Liver (tissue), 9 donors: ENCODE measurements around the gene PLEKHB2. TPM values are rescaled to one million over a fixed set of nuclear protein-coding genes. Genes with fewer than 3 reads are reported as not detected.

ENCODE experiments used
- DNase-seq: peaks from one replicate; pipeline ENCODE4 v3.0.0-alpha.2; 2017; ENCODE audit warnings: low spot score
- H3K27ac ChIP-seq, 2 donors: one replicate each; pipeline ENCODE4 v1.7.0; 2013; ENCODE audit warnings: inconsistent platforms in 2 of 2, low read length in 2 of 2, control low read depth in 1 of 2, low read depth in 1 of 2, mild to moderate bottlenecking in 1 of 2
- H3K27me3 ChIP-seq, 4 donors: one replicate each; pipeline versions ENCODE4 v1.6.1 to v1.7.0; 2013; ENCODE audit warnings: low read length in 3 of 4, inconsistent platforms in 1 of 4, mild to moderate bottlenecking in 1 of 4, moderate library complexity in 1 of 4; ENCODE audit not compliant: control insufficient read depth in 4 of 4, insufficient read depth in 4 of 4
- H3K36me3 ChIP-seq, 4 donors: one replicate each; pipeline versions ENCODE4 v1.6.1 to v1.7.0; 2013; ENCODE audit warnings: low read length in 3 of 4, mild to moderate bottlenecking in 3 of 4, low read depth in 1 of 4, moderate library complexity in 1 of 4; ENCODE audit not compliant: control insufficient read depth in 4 of 4, insufficient read depth in 3 of 4
- H3K4me1 ChIP-seq, 4 donors: one replicate each; pipeline versions ENCODE4 v1.6.1 to v1.7.0; 2013; ENCODE audit warnings: low read length in 3 of 4, mild to moderate bottlenecking in 3 of 4, moderate library complexity in 1 of 4; ENCODE audit not compliant: control insufficient read depth in 4 of 4, insufficient read depth in 4 of 4
- H3K4me3 ChIP-seq, 3 donors: one replicate each; pipeline versions ENCODE4 v1.6.1 to v1.7.0; 2013; ENCODE audit warnings: low read length in 3 of 3, control low read depth in 1 of 3, low read depth in 1 of 3, mild to moderate bottlenecking in 1 of 3
- H3K9ac ChIP-seq, 2 donors: one replicate each; pipeline ENCODE4 v1.7.0; 2013; ENCODE audit warnings: low read length in 2 of 2, mild to moderate bottlenecking in 2 of 2, moderate library complexity in 2 of 2, control low read depth in 1 of 2, low read depth in 1 of 2
- H3K9me3 ChIP-seq, 4 donors: one replicate each; pipeline versions ENCODE4 v1.6.1 to v1.7.0; 2013; ENCODE audit warnings: low read length in 3 of 4; ENCODE audit not compliant: control insufficient read depth in 4 of 4
- ATF3 ChIP-seq: IDR thresholded peaks from 2 replicates; pipeline ENCODE4 v1.6.1; 2016; ENCODE audit warnings: antibody characterized with exemption
- CTCF ChIP-seq: fragments of 150-350 bp; IDR thresholded peaks from 2 replicates; pipeline ENCODE4 v1.5.1; 2017; ENCODE audit warnings: improper control_type of control experiment, low read depth, low read length; ENCODE audit not compliant: missing input control
- EGR1 ChIP-seq, 2 donors: IDR thresholded peaks; 2 replicates each; pipeline ENCODE4 v1.6.1; 2016 to 2018; ENCODE audit warnings: antibody characterized with exemption in 2 of 2, low read depth in 2 of 2
- FOXA1 ChIP-seq: IDR thresholded peaks from 2 replicates; pipeline ENCODE4 v1.6.1; 2016; ENCODE audit warnings: antibody characterized with exemption
- FOXA2 ChIP-seq: IDR thresholded peaks from 2 replicates; pipeline ENCODE4 v1.6.1; 2016; ENCODE audit warnings: antibody characterized with exemption
- HNF4A ChIP-seq, 2 donors: conservative IDR thresholded peaks; 2 replicates each; pipeline ENCODE4 v1.6.1; 2016; ENCODE audit warnings: antibody characterized with exemption in 2 of 2, mild to moderate bottlenecking in 2 of 2
- HNF4G ChIP-seq: IDR thresholded peaks from 2 replicates; pipeline ENCODE4 v1.6.1; 2016; ENCODE audit warnings: antibody characterized with exemption
- JUND ChIP-seq, 2 donors: IDR thresholded peaks; 2 replicates each; pipeline ENCODE4 v1.6.1; 2016; ENCODE audit warnings: antibody characterized with exemption in 2 of 2
- NR2F2 ChIP-seq: IDR thresholded peaks from 2 replicates; pipeline ENCODE4 v1.6.1; 2016; ENCODE audit warnings: antibody characterized with exemption
- RAD21 ChIP-seq, 2 donors: IDR thresholded peaks; 2 replicates each; pipeline ENCODE4 v1.6.1; 2016; ENCODE audit warnings: antibody characterized with exemption in 2 of 2, mild to moderate bottlenecking in 2 of 2
- RXRA ChIP-seq, 2 donors: IDR thresholded peaks; 2 replicates each; pipeline ENCODE4 v1.6.1; 2017 to 2018; ENCODE audit warnings: antibody characterized with exemption in 2 of 2, mild to moderate bottlenecking in 1 of 2
- SP1 ChIP-seq: IDR thresholded peaks from 2 replicates; pipeline ENCODE4 v1.6.1; 2018; ENCODE audit warnings: antibody characterized with exemption, mild to moderate bottlenecking
- TAF1 ChIP-seq: conservative IDR thresholded peaks from 2 replicates; pipeline ENCODE4 v1.6.1; 2016; ENCODE audit warnings: antibody characterized with exemption, mild to moderate bottlenecking
- WGBS: extraction: QIAGEN DNeasy Blood & Tissue Kit; methylation state at CpG from one replicate; pipeline ENCODE4 v1.1.7; 2013; 5-methylcytosine and 5-hydroxymethylcytosine counted together
- polyA plus RNA-seq, 2 donors: library from polyadenylated mRNA; stranded (reverse) in 1 of 2; unstranded in 1 of 2; fragments of 200-250 nt in 1 of 2; fragments of >200 nt in 1 of 2; fragmentation: Nextera tagmentation in 1 of 2; extraction: Ambion mirVana in 1 of 2; gene quantifications; one replicate each; pipeline versions ENCODE4 v1.2.1 to v1.2.3, GENCODE V29; 2013 to 2015
- total RNA-seq, 2 donors: library from RNA; depleted of rRNA; stranded (reverse); fragments of >200 nt; gene quantifications; one replicate each; pipeline ENCODE4 v1.2.3, GENCODE V29; 2014
- donor health status: healthy.
- donor health status: healthy.
- donor health status: healthy.
- donor health status: healthy.
- donor health status: healthy.

PLEKHB2 gene
- total and polyA plus RNA-seq, 4 donors = 8.6 to 34.9 (median 18.8) TPM

- TF ChIP-seq CTCF (no peak), JUND (IDR thresholded peaks at IDR 0.05) (no peak), EGR1 (IDR thresholded peaks at IDR 0.05; ENCODE audit: low read depth in 2 of 2) (no peak), ATF3 (no peak), TAF1 (no peak), NR2F2 (no peak), SP1 (no peak), HNF4G (no peak), FOXA2 (no peak)
Measured at GRCh38 chr2:131058920-131059319, 46.2 kb upstream of the PLEKHB2 start (continued).

GRCh38 chr2:131063501-131064283, 41.4 kb upstream of the PLEKHB2 start:
- peaks cover 3 to 14% (median 5%) of the 10 kb centered on the region in 4 donors for H3K36me3 ChIP-seq
- H3K4me1 ChIP-seq = peaks cover 0 to 7% (median 2%) of the 10 kb centered on the region in 4 donors
- no peaks in the 10 kb centered on the region for H3K27me3 ChIP-seq
- H3K4me3 ChIP-seq = no peak overlapping the region
- no peak overlapping the region for H3K9ac ChIP-seq
- DNase-seq = no peak
- 89% methylated on average over 11 of the region's 11 CpGs for WGBS
- no peak overlapping the region for H3K27ac ChIP-seq
- TF ChIP-seq HNF4A (conservative IDR thresholded peaks at IDR 0.05) = no peak
- TF ChIP-seq RXRA (IDR thresholded peaks at IDR 0.05) = no peak
- H3K9me3 ChIP-seq = no peaks in the 10 kb centered on the region

- WGBS = 79% methylated on average over 14 of the region's 14 CpGs
- no peak for TF ChIP-seq SP1
- TF ChIP-seq TAF1 = no peak
- TF ChIP-seq HNF4G = no peak
- TF ChIP-seq NR2F2 = no peak
- no peak for TF ChIP-seq RAD21 (IDR thresholded peaks at IDR 0.05)
- no peak for TF ChIP-seq FOXA1
- no peak for TF ChIP-seq CTCF
- no peak for DNase-seq
- Histone ChIP-seq H3K9ac (no peak overlapping the region), H3K9me3 (no peaks in the 10 kb centered on the region), H3K27ac (no peak overlapping the region), H3K4me3 (no peak overlapping the region), H3K36me3 (peaks cover 3 to 11% (median 5%) of the 10 kb centered on the region in 4 donors), H3K27me3 (no peaks in the 10 kb centered on the region), H3K4me1 (peaks cover 0 to 7% (median 2%) of the 10 kb centered on the region in 4 donors)
Measured at GRCh38 chr2:131064589-131065512, 40.3 kb upstream of the PLEKHB2 start.
